Lower lobe of right lung (tissue), 2 donors: ENCODE data around the gene SPTBN2. TPM values are rescaled to one million over a fixed set of nuclear protein-coding genes. Genes with fewer than 3 reads are reported as not detected.

Source experiments
- ATAC-seq, 2 donors: fragments of 200-7000 bp; cut with Tn5 transposase; one replicate each; pipeline ENCODE4 v1.9.1; 2020 to 2022; ENCODE audit warnings: mild to moderate bottlenecking in 2 of 2, moderate library complexity in 2 of 2
- DNase-seq: peaks from one replicate; pipeline ENCODE4 v3.0.0-alpha.2; 2020
- H3K27ac ChIP-seq: fragments of 200-600 bp; one replicate; pipeline ENCODE4 v1.8.0; 2022
- H3K27me3 ChIP-seq: fragments of 200-600 bp; one replicate; pipeline ENCODE4 v1.8.0; 2022; ENCODE audit warnings: low read depth
- H3K36me3 ChIP-seq: fragments of 200-600 bp; one replicate; pipeline ENCODE4 v1.8.0; 2022; ENCODE audit warnings: mild to moderate bottlenecking
- H3K4me1 ChIP-seq: fragments of 200-600 bp; one replicate; pipeline ENCODE4 v1.8.0; 2022
- H3K4me3 ChIP-seq: fragments of 200-600 bp; one replicate; pipeline ENCODE4 v1.8.0; 2022; ENCODE audit warnings: mild to moderate bottlenecking
- H3K9me3 ChIP-seq: fragments of 200-600 bp; one replicate; pipeline ENCODE4 v1.8.0; 2022
- CTCF ChIP-seq: fragments of 200-600 bp; IDR thresholded peaks from one replicate; pipeline ENCODE4 v1.8.0; 2022; ENCODE audit warnings: antibody characterized with exemption, mild to moderate bottlenecking
- intact Hi-C: fragments of 100-400 bp; cut with DNase I; formaldehyde crosslinking; loops from one replicate; pipeline ENCODE4 v1.11.0; 2022
- total RNA-seq: library from RNA; stranded (reverse); fragmentation: NEBNext Ultra II Directional; extraction: Animal tissue kit (Norgen Biotek cat#: 25700); gene quantifications from one replicate; pipeline ENCODE4 v1.2.1, GENCODE V29; 2021
- donor health status: DM: no; HTN: yes; CAD: no; lungs with severe emphysema.

Gene SPTBN2
- total RNA-seq, 1 donor from 2014 or later, result 6.4 TPM

DNA sequence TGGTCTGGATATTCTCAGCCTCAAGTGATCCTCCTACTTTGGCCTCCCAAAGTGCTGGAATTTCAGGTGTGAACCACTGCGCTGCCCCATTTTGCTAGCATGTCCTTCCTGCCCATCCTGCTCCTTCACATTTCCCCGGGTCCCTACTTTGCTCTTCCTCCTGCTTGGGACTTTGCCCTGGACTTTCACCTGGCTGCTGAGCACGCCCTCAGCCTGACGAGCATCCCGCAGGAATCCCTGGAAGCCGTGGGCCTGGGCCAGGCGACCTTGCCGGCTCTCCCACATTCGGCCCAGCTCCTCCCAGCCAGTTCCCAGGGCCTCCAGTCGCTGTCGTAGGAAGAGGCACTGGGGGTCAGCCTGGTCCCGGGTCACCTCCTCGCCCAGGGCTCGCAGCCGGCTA lies 28.7 kb downstream of the SPTBN2 start:
- no peak overlapping the region for H3K27ac ChIP-seq
- no peak overlapping the region for H3K4me3 ChIP-seq
- H3K4me1 ChIP-seq, result no peaks in the 10 kb centered on the region
- intact Hi-C loops, result no loop called here
- ATAC-seq, result no peak
- no peaks in the 10 kb centered on the region for H3K27me3 ChIP-seq
- H3K36me3 ChIP-seq, result no peaks in the 10 kb centered on the region
- DNase-seq, result no peak
- H3K9me3 ChIP-seq, result peaks cover 9% of the 10 kb centered on the region
- no peak for TF ChIP-seq CTCF

DNA sequence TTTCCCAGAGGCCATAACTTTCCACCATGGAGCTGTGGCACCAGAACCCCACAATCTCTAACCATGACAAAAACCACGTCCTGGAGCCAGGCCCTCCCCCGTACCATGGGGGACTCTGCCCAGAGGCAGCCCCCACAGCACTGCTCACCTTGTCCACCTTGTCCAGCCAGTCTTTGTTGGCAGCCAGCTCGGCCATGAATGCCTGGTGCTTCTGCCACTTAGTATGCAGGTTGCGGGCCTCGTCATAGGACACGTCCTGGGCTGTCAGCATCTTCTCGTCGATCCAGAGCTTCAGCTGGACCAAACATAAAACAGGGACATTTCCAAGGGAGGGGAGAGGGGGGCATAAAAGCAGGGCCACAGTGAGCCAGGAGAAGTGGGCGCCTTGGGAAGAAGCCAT lies 30.5 kb downstream of the SPTBN2 start:
- no peak overlapping the region for H3K27ac ChIP-seq
- intact Hi-C loops, result loop anchor here (5.0 kb wide), 1 partner anchor 134 kb away; no protein-coding TSS in a partner anchor
- H3K9me3 ChIP-seq, result peaks cover 9% of the 10 kb centered on the region
- no peaks in the 10 kb centered on the region for H3K4me1 ChIP-seq
- H3K27me3 ChIP-seq, result no peaks in the 10 kb centered on the region
- H3K4me3 ChIP-seq, result no peak overlapping the region
- TF ChIP-seq CTCF, result no peak
- H3K36me3 ChIP-seq, result no peaks in the 10 kb centered on the region
- no peak for DNase-seq
- no peak for ATAC-seq

- no peak overlapping the region for H3K27ac ChIP-seq
- peaks cover 9% of the 10 kb centered on the region for H3K9me3 ChIP-seq
- no peaks in the 10 kb centered on the region for H3K27me3 ChIP-seq
- intact Hi-C loops, result loop anchor here (5.0 kb wide), 1 partner anchor 134 kb away; no protein-coding TSS in a partner anchor
- no peaks in the 10 kb centered on the region for H3K4me1 ChIP-seq
- no peak for TF ChIP-seq CTCF
- no peak overlapping the region for H3K4me3 ChIP-seq
- DNase-seq (no peak), ATAC-seq (no peak)
- H3K36me3 ChIP-seq, result no peaks in the 10 kb centered on the region
Measured at GRCh38 chr11:66697988-66698387, 31.0 kb downstream of the SPTBN2 start.

GRCh38 chr11:66696146-66696545 lies 32.9 kb downstream of the SPTBN2 start:
- intact Hi-C loops, result loop anchor here (5.0 kb wide), 1 partner anchor 136 kb away; no protein-coding TSS in a partner anchor
- ATAC-seq, result no peak

DNA sequence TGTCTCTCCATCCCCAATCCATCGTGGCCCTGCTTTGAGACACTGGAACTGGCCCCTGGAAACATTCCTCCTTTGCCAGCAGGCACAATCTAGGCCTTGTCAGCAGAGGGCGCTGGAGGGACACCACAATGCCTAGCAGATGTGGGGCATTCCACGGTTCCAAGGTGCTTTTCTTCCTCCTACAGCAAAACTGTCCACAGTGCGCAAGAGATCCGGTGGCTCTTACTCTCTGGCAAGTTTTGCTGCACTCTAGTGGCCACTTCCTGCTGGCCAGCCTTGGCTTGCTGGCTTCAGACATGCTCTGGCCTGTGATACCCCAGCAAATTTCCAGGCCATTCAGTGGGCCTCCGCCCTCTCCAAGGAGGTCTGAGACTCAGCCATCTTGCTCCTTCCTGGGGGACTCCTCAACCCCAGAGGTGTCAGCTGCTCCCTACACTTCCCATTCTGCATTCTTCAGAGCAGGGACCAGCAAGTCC lies 34.2 kb downstream of the SPTBN2 start:
- H3K9me3 ChIP-seq, result peaks cover 5% of the 10 kb centered on the region
- intact Hi-C loops, result loop anchor here (5.0 kb wide), 1 partner anchor 138 kb away; no protein-coding TSS in a partner anchor
- peak; percentile 90 for TF ChIP-seq CTCF
- no peaks in the 10 kb centered on the region for H3K36me3 ChIP-seq
- ATAC-seq (peak; percentile 91 to 95), DNase-seq (peak; percentile 88)
- no peak overlapping the region for H3K4me3 ChIP-seq
- H3K27ac ChIP-seq, result no peak overlapping the region
- H3K27me3 ChIP-seq, result no peaks in the 10 kb centered on the region
- H3K4me1 ChIP-seq, result no peaks in the 10 kb centered on the region

More at GRCh38 chr11:66696146-66696545, 32.9 kb downstream of the SPTBN2 start:
- Histone ChIP-seq H3K9me3 (peaks cover 9% of the 10 kb centered on the region), H3K27ac (no peak overlapping the region), H3K27me3 (no peaks in the 10 kb centered on the region), H3K4me1 (no peaks in the 10 kb centered on the region), H3K4me3 (no peak overlapping the region), H3K36me3 (no peaks in the 10 kb centered on the region)
- TF ChIP-seq CTCF, result no peak
- DNase-seq, result no peak
